SK-N-SH treated with all-trans-retinoic acid at 6 μM for 48 hours (cell line): ENCODE measurements around the gene PTPRG.

Experiments used
- ATAC-seq: fragments of 200-7000 bp; cut with Tn5 transposase; 3 replicates; pipeline ENCODE4 v1.9.1; 2020; ENCODE audit warnings: mild to moderate bottlenecking, moderate library complexity
- ARNTL ChIP-seq: fragments of 450-650 bp; formaldehyde crosslinking; IDR thresholded peaks from 2 replicates; pipeline ENCODE4 v1.5.0; 2020; ENCODE audit warnings: low read depth, mild to moderate bottlenecking, moderate library complexity, borderline replicate concordance
- BACH2 ChIP-seq: fragments of 250-450 bp; sonication (Bioruptor Pico); IDR thresholded peaks from 2 replicates; pipeline ENCODE4 v1.9.0; 2021; ENCODE audit warnings: mild to moderate bottlenecking, borderline replicate concordance
- CSDC2 ChIP-seq: fragments of 250-450 bp; sonication (Bioruptor Pico); IDR thresholded peaks from 2 replicates; pipeline ENCODE4 v1.5.0; 2020; ENCODE audit warnings: mild to moderate bottlenecking, moderate library complexity
- CSRNP3 ChIP-seq: fragments of 250-450 bp; sonication (Bioruptor Pico); IDR thresholded peaks from 2 replicates; pipeline ENCODE4 v1.5.1; 2021; ENCODE audit warnings: mild to moderate bottlenecking, moderate library complexity
- ESRRG ChIP-seq: fragments of 250-450 bp; sonication (Bioruptor Pico); IDR thresholded peaks from 2 replicates; pipeline ENCODE4 v1.6.1; 2021; ENCODE audit warnings: mild to moderate bottlenecking
- GLIS3 ChIP-seq: fragments of 250-450 bp; sonication (Bioruptor Pico); IDR thresholded peaks from 2 replicates; pipeline ENCODE4 v1.5.0; 2020; ENCODE audit warnings: mild to moderate bottlenecking, moderate library complexity
- ISL1 ChIP-seq: fragments of 250-450 bp; sonication (Bioruptor Pico); IDR thresholded peaks from 2 replicates; pipeline ENCODE4 v2.1.2; 2022; ENCODE audit warnings: mild to moderate bottlenecking, moderate library complexity
- OSR1 ChIP-seq: fragments of 250-450 bp; sonication (Bioruptor Pico); IDR thresholded peaks from 2 replicates; pipeline ENCODE4 v1.8.0; 2022; ENCODE audit warnings: moderate library complexity, mild to moderate bottlenecking, inconsistent platforms
- PATZ1 ChIP-seq: fragments of 250-450 bp; sonication (Bioruptor Pico); IDR thresholded peaks from 2 replicates; pipeline ENCODE4 v1.8.0; 2020; ENCODE audit warnings: mild to moderate bottlenecking, moderate library complexity, borderline replicate concordance
- PPARA ChIP-seq: fragments of 250-450 bp; sonication (Bioruptor Pico); IDR thresholded peaks from 2 replicates; pipeline ENCODE4 v1.5.0; 2020; ENCODE audit warnings: mild to moderate bottlenecking, borderline replicate concordance
- RARB ChIP-seq: fragments of 250-450 bp; sonication (Bioruptor Pico); IDR thresholded peaks from 2 replicates; pipeline ENCODE4 v1.8.0; 2021; ENCODE audit warnings: mild to moderate bottlenecking, moderate library complexity
- SNAI2 ChIP-seq: fragments of 250-450 bp; sonication (Bioruptor Pico); IDR thresholded peaks from 2 replicates; pipeline ENCODE4 v1.5.0; 2020; ENCODE audit warnings: mild to moderate bottlenecking, moderate library complexity
- TCF4 ChIP-seq: fragments of 250-450 bp; sonication (Bioruptor Pico); IDR thresholded peaks from 2 replicates; pipeline ENCODE4 v1.8.0; 2021; ENCODE audit warnings: mild to moderate bottlenecking, moderate library complexity, borderline replicate concordance
- TOX ChIP-seq: fragments of 250-450 bp; sonication (Bioruptor Pico); IDR thresholded peaks from 2 replicates; pipeline ENCODE4 v1.8.0; 2021; ENCODE audit warnings: mild to moderate bottlenecking, moderate library complexity, borderline replicate concordance
- TSHZ2 ChIP-seq: fragments of 250-450 bp; sonication (Bioruptor Pico); IDR thresholded peaks from 2 replicates; pipeline ENCODE4 v1.5.0; 2020; ENCODE audit warnings: mild to moderate bottlenecking, moderate library complexity
- ZC3H10 ChIP-seq: fragments of 250-450 bp; sonication (Bioruptor Pico); IDR thresholded peaks from 2 replicates; pipeline ENCODE4 v1.5.1; 2021; ENCODE audit warnings: mild to moderate bottlenecking, moderate library complexity
- ZFP3 ChIP-seq: fragments of 250-450 bp; sonication (Bioruptor Pico); IDR thresholded peaks from 2 replicates; pipeline ENCODE4 v1.5.0; 2020; ENCODE audit warnings: mild to moderate bottlenecking, moderate library complexity
- ZFP30 ChIP-seq: fragments of 450-650 bp; formaldehyde crosslinking; IDR thresholded peaks from 2 replicates; pipeline ENCODE4 v1.5.0; 2022; ENCODE audit warnings: mild to moderate bottlenecking, moderate library complexity
- ZNF565 ChIP-seq: fragments of 450-650 bp; formaldehyde crosslinking; conservative IDR thresholded peaks from 2 replicates; pipeline ENCODE4 v1.5.0; 2020; ENCODE audit warnings: low read depth, mild to moderate bottlenecking, moderate library complexity
- ZNF70 ChIP-seq: fragments of 450-650 bp; formaldehyde crosslinking; IDR thresholded peaks from 2 replicates; pipeline ENCODE4 v1.5.0; 2020; ENCODE audit warnings: mild to moderate bottlenecking, moderate library complexity
- ZNF8 ChIP-seq: fragments of 450-650 bp; formaldehyde crosslinking; IDR thresholded peaks from 2 replicates; pipeline ENCODE4 v1.5.0; 2020; ENCODE audit warnings: mild to moderate bottlenecking, moderate library complexity
- TF ChIP-seq, protein P1 (sequence below): fragments of 250-450 bp; sonication (Bioruptor Pico); IDR thresholded peaks from 2 replicates; pipeline ENCODE4 v1.5.1; 2020; ENCODE audit warnings: low read depth, mild to moderate bottlenecking, moderate library complexity

Gene PTPRG

GRCh38 chr3:61639991-61640390 lies 78.6 kb downstream of the PTPRG start:
- no peak for TF ChIP-seq CSDC2 (CRISPR knock-in tag)
- no peak for TF ChIP-seq OSR1 (CRISPR knock-in tag)
- no peak for TF ChIP-seq TCF4 (CRISPR knock-in tag)
- no peak for TF ChIP-seq TOX
- TF ChIP-seq BACH2 = no peak
- ATAC-seq = no peak

DNA sequence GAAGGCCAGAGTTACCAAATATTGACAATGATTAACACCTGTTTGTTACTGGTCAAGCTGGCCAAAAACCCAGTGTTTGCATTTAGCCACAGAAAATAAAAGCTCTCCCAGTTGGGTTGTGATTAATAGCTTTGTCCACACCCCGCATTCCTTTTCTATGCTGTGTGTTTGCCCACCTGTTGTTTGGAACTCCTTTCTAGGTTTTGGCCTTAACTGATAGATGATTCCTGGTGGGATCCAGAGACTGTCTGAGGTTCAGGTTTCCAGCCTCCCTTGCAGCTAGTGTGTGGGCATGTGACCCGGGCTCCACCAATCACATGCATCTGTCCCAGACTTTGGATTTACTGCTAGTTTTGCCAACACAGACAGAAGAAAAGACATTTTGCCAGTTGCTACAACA lies 83.8 kb downstream of the PTPRG start:
- ATAC-seq = no peak
- TF ChIP-seq ZFP30 (CRISPR knock-in tag) (no peak), OSR1 (CRISPR knock-in tag) (no peak), TSHZ2 (no peak), RARB (CRISPR knock-in tag) (no peak), PATZ1 (CRISPR knock-in tag) (no peak), ZNF565 (CRISPR knock-in tag) (no peak), ARNTL (CRISPR knock-in tag) (no peak), ZFP3 (CRISPR knock-in tag) (no peak), ZNF8 (CRISPR knock-in tag) (no peak), ZNF70 (no peak), CSDC2 (CRISPR knock-in tag) (no peak), ISL1 (CRISPR knock-in tag) (no peak), ESRRG (no peak), PPARA (CRISPR knock-in tag) (no peak), TOX (no peak), TCF4 (CRISPR knock-in tag) (no peak), CSRNP3 (no peak)
- TF ChIP-seq, all 23 proteins: peak for 0

GRCh38 chr3:61646360-61646759 lies 85.0 kb downstream of the PTPRG start:
- ATAC-seq = no peak
- no peak for TF ChIP-seq TOX
- TF ChIP-seq, protein P1, sequence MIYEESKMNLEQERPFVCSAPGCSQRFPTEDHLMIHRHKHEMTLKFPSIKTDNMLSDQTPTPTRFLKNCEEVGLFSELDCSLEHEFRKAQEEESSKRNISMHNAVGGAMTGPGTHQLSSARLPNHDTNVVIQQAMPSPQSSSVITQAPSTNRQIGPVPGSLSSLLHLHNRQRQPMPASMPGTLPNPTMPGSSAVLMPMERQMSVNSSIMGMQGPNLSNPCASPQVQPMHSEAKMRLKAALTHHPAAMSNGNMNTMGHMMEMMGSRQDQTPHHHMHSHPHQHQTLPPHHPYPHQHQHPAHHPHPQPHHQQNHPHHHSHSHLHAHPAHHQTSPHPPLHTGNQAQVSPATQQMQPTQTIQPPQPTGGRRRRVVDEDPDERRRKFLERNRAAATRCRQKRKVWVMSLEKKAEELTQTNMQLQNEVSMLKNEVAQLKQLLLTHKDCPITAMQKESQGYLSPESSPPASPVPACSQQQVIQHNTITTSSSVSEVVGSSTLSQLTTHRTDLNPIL = no peak
- no peak for TF ChIP-seq GLIS3 (CRISPR knock-in tag)
- no peak for TF ChIP-seq SNAI2 (CRISPR knock-in tag)
- TF ChIP-seq ZFP3 (CRISPR knock-in tag) = no peak
- no peak for TF ChIP-seq ZNF8 (CRISPR knock-in tag)
- TF ChIP-seq PPARA (CRISPR knock-in tag) = no peak
- TF ChIP-seq OSR1 (CRISPR knock-in tag) = no peak
- TF ChIP-seq TSHZ2 = no peak
- no peak for TF ChIP-seq BACH2
- TF ChIP-seq ZC3H10 = no peak
- no peak for TF ChIP-seq RARB (CRISPR knock-in tag)
- no peak for TF ChIP-seq CSRNP3
- TF ChIP-seq ARNTL (CRISPR knock-in tag) = no peak
- no peak for TF ChIP-seq ZFP30 (CRISPR knock-in tag)
- no peak for TF ChIP-seq ISL1 (CRISPR knock-in tag)
